Tibial nerve (tissue), 4 donors: ENCODE measurements around the gene UGT1A3. TPM values are rescaled to one million over a fixed set of nuclear protein-coding genes. Genes with fewer than 3 reads are reported as not detected.
"Not testable (repeated sequence)": the region's sequence is repeated elsewhere in the genome, so short reads cannot be mapped to it uniquely, and the experiment has no call there.

Experiments
- DNase-seq, 2 donors: peaks; one replicate each; pipeline ENCODE4 v3.0.0-alpha.2; 2019; ENCODE audit warnings: low spot score in 2 of 2
- H3K27ac ChIP-seq, 4 donors: fragments of 200-600 bp; sonication (generic) in 3 of 4; one replicate each; pipeline ENCODE4 v1.5.1; 2017 to 2019; ENCODE audit warnings: mild to moderate bottlenecking in 1 of 4
- H3K27me3 ChIP-seq, 2 donors: fragments of 200-600 bp; sonication (generic) in 1 of 2; one replicate each; pipeline versions ENCODE4 v1.5.1 to v1.6.0; 2017 to 2019
- H3K36me3 ChIP-seq, 3 donors: fragments of 200-600 bp; sonication (generic); one replicate each; pipeline ENCODE4 v1.5.1; 2018 to 2019
- H3K4me1 ChIP-seq, 4 donors: fragments of 200-600 bp; sonication (generic) in 3 of 4; one replicate each; pipeline ENCODE4 v1.5.1; 2017 to 2019
- H3K4me3 ChIP-seq, 4 donors: fragments of 200-600 bp; sonication (generic) in 3 of 4; one replicate each; pipeline ENCODE4 v1.5.1; 2017 to 2019; ENCODE audit warnings: mild to moderate bottlenecking in 1 of 4, moderate library complexity in 1 of 4
- H3K9me3 ChIP-seq, 4 donors: fragments of 200-600 bp; sonication (generic) in 3 of 4; one replicate each; pipeline ENCODE4 v1.5.1; 2017 to 2019
- EP300 ChIP-seq, 2 donors: sonication (generic); formaldehyde crosslinking; IDR thresholded peaks; one replicate each; pipeline ENCODE4 v1.6.1; 2017; ENCODE audit warnings: antibody characterized with exemption in 2 of 2, mild to moderate bottlenecking in 1 of 2
- POLR2A ChIP-seq, 2 donors: fragments of 450-650 bp; IDR thresholded peaks; one replicate each; pipeline ENCODE4 v1.6.1; 2017; ENCODE audit warnings: antibody characterized with exemption in 2 of 2, mild to moderate bottlenecking in 2 of 2, moderate library complexity in 2 of 2
- WGBS, 2 donors: methylation state at CpG; one replicate each; pipeline ENCODE4 v1.1.5; 2018; 5-methylcytosine and 5-hydroxymethylcytosine counted together
- total RNA-seq, 4 donors: library from RNA; depleted of rRNA; stranded (reverse); fragments of >200 nt; gene quantifications; one replicate each; pipeline ENCODE4 v1.1.0, GENCODE V29; 2016
- TF ChIP-seq, protein P1 (sequence below), 5 experiments: fragments of 200-600 bp in 3 of 5; fragments of 450-650 bp in 2 of 5; sonication (generic) in 3 of 5; IDR thresholded peaks; one replicate each; pipeline ENCODE4 v1.5.1; 2016 to 2019; ENCODE audit warnings: antibody characterized with exemption in 5 of 5, mild to moderate bottlenecking in 3 of 5, moderate library complexity in 2 of 5

UGT1A3 gene
- total RNA-seq, 4 donors from 2014 or later: not detected

DNA sequence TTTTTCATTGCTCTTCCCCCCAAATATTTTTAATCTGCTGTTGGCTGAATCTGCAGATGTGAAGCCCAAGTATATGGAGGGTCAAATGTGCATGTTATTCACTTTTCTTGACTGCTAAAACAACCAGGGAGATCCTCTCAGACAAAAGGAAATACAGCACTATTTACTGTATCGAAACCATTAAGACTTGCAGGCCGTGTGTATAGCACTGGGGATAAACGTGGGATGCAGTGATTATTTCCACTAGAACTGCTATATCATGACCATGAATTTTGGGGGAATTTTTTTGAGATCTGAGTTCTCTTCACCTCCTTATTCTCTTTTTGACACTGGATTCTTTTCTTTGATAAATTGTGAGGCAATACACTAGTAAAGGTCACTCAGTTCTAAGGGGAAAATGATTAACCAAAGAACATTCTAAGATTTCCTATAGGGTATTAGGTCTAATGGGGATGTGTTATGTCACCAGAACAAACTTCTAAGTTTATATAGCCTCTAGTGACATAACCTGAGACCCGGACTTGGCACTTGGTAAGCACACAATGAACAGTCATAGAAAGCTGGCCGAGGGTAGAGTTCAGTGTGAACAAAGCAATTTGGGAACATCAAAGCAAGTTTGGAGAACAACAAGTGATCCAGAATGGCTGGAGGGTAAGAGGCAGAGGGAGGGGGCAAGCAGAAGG lies 16.4 kb downstream of the UGT1A3 start:
- no peak for DNase-seq
- 62 to 64% methylated on average over 5 of the region's 5 CpGs for WGBS, 2 donors
- Histone ChIP-seq H3K36me3 (no peaks in the 10 kb centered on the region), H3K27ac (no peak overlapping the region), H3K4me3 (no peak overlapping the region), H3K27me3 (no peaks in the 10 kb centered on the region), H3K9me3 (peaks cover 0 to under 1% (median 0%) of the 10 kb centered on the region in 4 donors), H3K4me1 (no peaks in the 10 kb centered on the region)
- TF ChIP-seq EP300 (IDR thresholded peaks at IDR 0.05) (no peak), POLR2A (IDR thresholded peaks at IDR 0.05) (no peak)
- TF ChIP-seq, protein P1, sequence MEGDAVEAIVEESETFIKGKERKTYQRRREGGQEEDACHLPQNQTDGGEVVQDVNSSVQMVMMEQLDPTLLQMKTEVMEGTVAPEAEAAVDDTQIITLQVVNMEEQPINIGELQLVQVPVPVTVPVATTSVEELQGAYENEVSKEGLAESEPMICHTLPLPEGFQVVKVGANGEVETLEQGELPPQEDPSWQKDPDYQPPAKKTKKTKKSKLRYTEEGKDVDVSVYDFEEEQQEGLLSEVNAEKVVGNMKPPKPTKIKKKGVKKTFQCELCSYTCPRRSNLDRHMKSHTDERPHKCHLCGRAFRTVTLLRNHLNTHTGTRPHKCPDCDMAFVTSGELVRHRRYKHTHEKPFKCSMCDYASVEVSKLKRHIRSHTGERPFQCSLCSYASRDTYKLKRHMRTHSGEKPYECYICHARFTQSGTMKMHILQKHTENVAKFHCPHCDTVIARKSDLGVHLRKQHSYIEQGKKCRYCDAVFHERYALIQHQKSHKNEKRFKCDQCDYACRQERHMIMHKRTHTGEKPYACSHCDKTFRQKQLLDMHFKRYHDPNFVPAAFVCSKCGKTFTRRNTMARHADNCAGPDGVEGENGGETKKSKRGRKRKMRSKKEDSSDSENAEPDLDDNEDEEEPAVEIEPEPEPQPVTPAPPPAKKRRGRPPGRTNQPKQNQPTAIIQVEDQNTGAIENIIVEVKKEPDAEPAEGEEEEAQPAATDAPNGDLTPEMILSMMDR (IDR thresholded peaks at IDR 0.05): no peak

DNA sequence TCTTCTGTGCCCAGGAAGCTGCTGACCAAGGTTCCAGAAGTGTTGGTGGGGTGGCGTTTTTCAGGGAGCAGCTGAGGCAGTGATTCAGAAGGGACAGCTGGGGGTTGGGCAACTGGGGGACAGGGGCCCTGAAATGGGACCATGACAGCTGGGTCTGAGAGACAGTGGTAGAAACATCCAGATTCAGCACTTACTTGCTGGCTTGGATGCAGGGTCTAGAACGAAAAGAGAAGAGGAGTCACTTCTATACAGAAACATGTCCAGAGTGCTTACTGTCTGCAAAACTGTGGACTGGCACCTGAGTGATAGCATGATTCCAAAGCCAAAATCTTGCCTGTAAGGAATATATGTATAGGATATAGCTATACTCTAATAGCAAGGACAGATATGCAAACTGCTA lies 17.0 kb downstream of the UGT1A3 start:
- not testable (repeated sequence) for H3K9me3 ChIP-seq, H3K4me3 ChIP-seq, H3K36me3 ChIP-seq, DNase-seq, H3K27me3 ChIP-seq, H3K4me1 ChIP-seq, H3K27ac ChIP-seq
- 57 to 60% methylated on average over 2 of the region's 2 CpGs for WGBS, 2 donors

GRCh38 chr2:233746475-233747282 lies 17.8 kb downstream of the UGT1A3 start:
- no peak for DNase-seq
- Histone ChIP-seq H3K4me3 (no peak overlapping the region), H3K9me3 (peaks cover 0 to 11% (median 1%) of the 10 kb centered on the region in 4 donors), H3K36me3 (no peaks in the 10 kb centered on the region), H3K27ac (no peak overlapping the region), H3K4me1 (no peaks in the 10 kb centered on the region), H3K27me3 (no peaks in the 10 kb centered on the region)
- TF ChIP-seq, protein P1 (IDR thresholded peaks at IDR 0.05): no peak
- no peak for TF ChIP-seq EP300 (IDR thresholded peaks at IDR 0.05)
- 73 to 78% methylated on average over 10 of the region's 10 CpGs for WGBS, 2 donors

DNA sequence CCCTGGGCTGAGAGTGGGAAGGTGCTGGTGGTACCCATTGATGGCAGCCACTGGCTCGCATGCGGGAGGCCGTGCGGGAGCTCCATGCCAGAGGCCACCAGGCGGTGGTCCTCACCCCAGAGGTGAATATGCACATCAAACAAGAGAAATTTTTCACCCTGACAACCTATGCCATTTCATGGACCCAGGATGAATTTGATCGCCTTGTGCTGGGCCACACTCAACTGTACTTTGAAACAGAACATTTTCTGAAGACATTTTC lies 18.4 kb downstream of the UGT1A3 start:
- Histone ChIP-seq H3K27ac (no peak overlapping the region), H3K36me3 (no peaks in the 10 kb centered on the region), H3K4me1 (no peaks in the 10 kb centered on the region), H3K4me3 (no peak overlapping the region), H3K27me3 (no peaks in the 10 kb centered on the region), H3K9me3 (peaks cover 0 to 11% (median 1%) of the 10 kb centered on the region in 4 donors)
- WGBS, 2 donors: 92 to 97% methylated on average over 6 of the region's 6 CpGs
- DNase-seq: no peak
- TF ChIP-seq, protein P1 (IDR thresholded peaks at IDR 0.05): no peak
- TF ChIP-seq POLR2A (IDR thresholded peaks at IDR 0.05) (no peak), EP300 (IDR thresholded peaks at IDR 0.05) (no peak)

DNA sequence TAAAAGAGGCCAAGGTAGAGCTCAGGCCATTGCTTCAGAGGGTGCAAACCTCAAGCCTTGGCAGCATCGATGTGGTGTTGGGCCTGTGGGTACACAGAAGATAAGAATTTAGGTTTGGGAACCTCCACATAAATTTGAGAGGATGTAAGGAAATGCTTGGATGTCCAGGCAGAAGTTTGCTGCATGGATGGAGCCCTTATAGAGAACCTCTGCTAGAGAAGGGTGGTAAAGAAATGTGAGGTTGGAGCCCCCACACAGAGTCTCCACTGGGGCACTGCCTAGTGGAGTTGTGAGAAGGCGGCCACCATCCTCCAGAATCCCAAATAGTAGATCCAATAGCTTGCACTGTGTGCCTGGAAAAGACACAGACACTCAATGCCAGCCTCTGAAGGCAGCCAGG lies 21.8 kb downstream of the UGT1A3 start:
- H3K36me3 ChIP-seq, H3K4me3 ChIP-seq, H3K4me1 ChIP-seq, DNase-seq, H3K27me3 ChIP-seq, H3K27ac ChIP-seq: not testable (repeated sequence)
- 82 to 86% methylated on average over 2 of the region's 2 CpGs for WGBS, 2 donors
- H3K9me3 ChIP-seq: peaks cover 0 to 11% (median 1%) of the 10 kb centered on the region in 4 donors

GRCh38 chr2:233751212-233752009 lies 22.6 kb downstream of the UGT1A3 start:
- not testable (repeated sequence) for H3K4me3 ChIP-seq, DNase-seq, H3K27me3 ChIP-seq, H3K36me3 ChIP-seq, H3K27ac ChIP-seq, H3K4me1 ChIP-seq
- peaks cover 0 to 11% (median 1%) of the 10 kb centered on the region in 4 donors for H3K9me3 ChIP-seq
- 78 to 80% methylated on average over 2 of the region's 2 CpGs for WGBS, 2 donors
